ENCODE measurements around the gene SLC25A20.

SLC25A20 gene

GRCh38 chr3:48847504-48848423 lies 50.9 kb downstream of the SLC25A20 start, which contains the start of gene PRKAR2A:
Gene PRKAR2A (minus strand): TSS chr3:48847874. CDS start chr3:48847596, 278 bp downstream.
- TF ChIP-seq, protein P1, sequence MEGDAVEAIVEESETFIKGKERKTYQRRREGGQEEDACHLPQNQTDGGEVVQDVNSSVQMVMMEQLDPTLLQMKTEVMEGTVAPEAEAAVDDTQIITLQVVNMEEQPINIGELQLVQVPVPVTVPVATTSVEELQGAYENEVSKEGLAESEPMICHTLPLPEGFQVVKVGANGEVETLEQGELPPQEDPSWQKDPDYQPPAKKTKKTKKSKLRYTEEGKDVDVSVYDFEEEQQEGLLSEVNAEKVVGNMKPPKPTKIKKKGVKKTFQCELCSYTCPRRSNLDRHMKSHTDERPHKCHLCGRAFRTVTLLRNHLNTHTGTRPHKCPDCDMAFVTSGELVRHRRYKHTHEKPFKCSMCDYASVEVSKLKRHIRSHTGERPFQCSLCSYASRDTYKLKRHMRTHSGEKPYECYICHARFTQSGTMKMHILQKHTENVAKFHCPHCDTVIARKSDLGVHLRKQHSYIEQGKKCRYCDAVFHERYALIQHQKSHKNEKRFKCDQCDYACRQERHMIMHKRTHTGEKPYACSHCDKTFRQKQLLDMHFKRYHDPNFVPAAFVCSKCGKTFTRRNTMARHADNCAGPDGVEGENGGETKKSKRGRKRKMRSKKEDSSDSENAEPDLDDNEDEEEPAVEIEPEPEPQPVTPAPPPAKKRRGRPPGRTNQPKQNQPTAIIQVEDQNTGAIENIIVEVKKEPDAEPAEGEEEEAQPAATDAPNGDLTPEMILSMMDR (IDR thresholded peaks at IDR 0.05; ENCODE audit: insufficient read depth, low read length, poor library complexity, severe bottlenecking) = no peak

DNA sequence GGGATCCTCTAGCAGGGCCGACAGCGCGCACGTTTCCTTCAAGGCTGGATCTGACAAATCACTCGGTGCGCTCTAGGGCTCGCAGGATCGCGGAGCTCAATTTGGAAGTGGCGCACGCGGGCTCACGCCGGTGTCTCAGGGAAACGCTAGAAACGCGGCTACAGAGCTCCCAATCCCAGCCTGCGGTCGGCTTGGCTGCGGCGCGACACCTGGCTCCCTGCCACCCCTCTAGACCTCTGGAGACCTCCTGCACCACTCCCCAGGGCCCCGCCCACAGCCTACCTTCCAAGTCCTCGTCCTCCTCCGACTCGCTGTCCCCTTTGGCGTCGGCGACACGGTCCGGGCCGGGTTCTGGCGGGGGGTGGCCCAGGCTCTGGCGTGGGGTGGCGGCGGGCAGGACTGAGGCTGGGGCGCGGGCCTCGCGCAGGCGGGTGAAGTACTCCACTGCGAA lies 51.6 kb downstream of the SLC25A20 start:
- DNase-seq (ENCODE audit: extremely low read depth, insufficient read length) = peak; percentile 71
- TF ChIP-seq, protein P1 (IDR thresholded peaks at IDR 0.05; ENCODE audit: insufficient read depth, low read length, poor library complexity, severe bottlenecking) = no peak

More at GRCh38 chr3:48847504-48848423, 50.9 kb downstream of the SLC25A20 start, which contains the start of gene PRKAR2A:
- Histone ChIP-seq H3K27me3 (replicated peaks; ENCODE audit: control insufficient read depth, insufficient read depth, low read length) (no peaks in the 10 kb centered on the region), H3K36me3 (ENCODE audit: control insufficient read depth, insufficient read depth, low read length) (no peaks in the 10 kb centered on the region), H3K4me3 (replicated peaks; ENCODE audit: low read depth, low read length) (peak within 1 kb of the TSS; percentile 91)
- DNase-seq (ENCODE audit: extremely low read depth, insufficient read length) = peak; percentile 93

DNA sequence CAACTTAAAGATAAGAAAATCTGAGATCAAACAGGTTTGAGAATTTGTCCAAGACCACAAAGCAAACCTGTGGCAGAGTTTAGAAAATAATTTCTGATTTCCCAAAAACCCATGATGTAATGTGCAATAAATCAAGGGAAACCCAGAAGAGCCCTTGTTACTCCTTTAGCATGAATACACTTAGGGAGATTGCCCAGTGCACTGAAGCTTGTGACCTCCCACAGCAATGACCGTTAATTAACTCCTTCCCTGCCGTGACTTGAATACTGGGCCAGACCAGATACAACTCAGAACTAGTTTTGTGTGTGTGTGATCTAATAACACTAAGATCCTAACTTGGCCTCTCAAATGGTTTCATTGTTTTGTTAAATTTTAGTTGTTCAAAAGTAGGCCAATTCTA lies 53.5 kb downstream of the SLC25A20 start:
- no peak for DNase-seq (ENCODE audit: extremely low read depth, insufficient read length)
- TF ChIP-seq, protein P1 (IDR thresholded peaks at IDR 0.05; ENCODE audit: insufficient read depth, low read length, poor library complexity, severe bottlenecking) = no peak
- no peaks in the 10 kb centered on the region for H3K36me3 ChIP-seq (ENCODE audit: control insufficient read depth, insufficient read depth, low read length)
- H3K4me3 ChIP-seq (replicated peaks; ENCODE audit: low read depth, low read length) = no peak overlapping the region
- H3K27me3 ChIP-seq (replicated peaks; ENCODE audit: control insufficient read depth, insufficient read depth, low read length) = no peaks in the 10 kb centered on the region

More for the DNA sequence above, 51.6 kb downstream of the SLC25A20 start:
- Histone ChIP-seq H3K27me3 (replicated peaks; ENCODE audit: control insufficient read depth, insufficient read depth, low read length) (no peaks in the 10 kb centered on the region), H3K4me3 (replicated peaks; ENCODE audit: low read depth, low read length) (peak overlapping the region; percentile 91), H3K36me3 (ENCODE audit: control insufficient read depth, insufficient read depth, low read length) (no peaks in the 10 kb centered on the region)

- H3K36me3 ChIP-seq (ENCODE audit: control insufficient read depth, insufficient read depth, low read length) = no peaks in the 10 kb centered on the region
- no peaks in the 10 kb centered on the region for H3K27me3 ChIP-seq (replicated peaks; ENCODE audit: control insufficient read depth, insufficient read depth, low read length)
- no peak overlapping the region for H3K4me3 ChIP-seq (replicated peaks; ENCODE audit: low read depth, low read length)
- TF ChIP-seq, protein P1 (IDR thresholded peaks at IDR 0.05; ENCODE audit: insufficient read depth, low read length, poor library complexity, severe bottlenecking) = no peak
- DNase-seq (ENCODE audit: extremely low read depth, insufficient read length) = no peak
Observed at GRCh38 chr3:48837163-48837562, 61.5 kb downstream of the SLC25A20 start.

DNA sequence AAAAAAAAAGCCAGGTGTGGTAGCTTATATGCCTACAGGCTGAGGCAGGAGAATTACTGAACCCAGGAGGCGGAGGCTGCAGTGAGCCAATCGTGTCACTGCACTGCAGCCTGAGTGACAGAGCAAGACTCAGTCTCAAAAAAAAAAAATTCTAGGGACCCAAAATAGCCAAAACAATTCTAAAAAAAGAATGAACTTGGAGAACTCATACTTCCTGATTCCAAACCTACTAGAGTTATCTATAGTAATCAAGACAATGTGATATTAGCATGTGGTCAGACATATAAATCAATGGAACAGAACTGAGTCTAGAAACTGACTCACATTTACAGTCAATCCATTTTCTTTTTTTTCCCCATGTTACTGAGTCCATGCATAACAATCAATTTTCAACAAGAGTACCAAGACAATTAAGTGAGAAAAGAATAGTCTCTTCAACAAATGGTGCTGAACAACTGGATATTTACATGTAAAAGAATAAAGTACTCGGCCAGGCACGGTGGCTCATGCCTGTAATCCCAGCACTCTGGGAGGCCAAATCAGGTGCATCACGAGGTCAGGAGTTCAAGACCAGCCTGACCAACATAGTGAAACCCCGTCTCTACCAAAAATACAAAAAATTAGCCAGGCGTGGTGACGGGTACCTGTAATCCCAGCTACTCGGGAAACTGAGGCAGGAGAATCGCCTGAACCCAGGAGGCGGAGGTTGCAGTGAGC lies 62.9 kb downstream of the SLC25A20 start:
- Histone ChIP-seq H3K4me3 (replicated peaks; ENCODE audit: low read depth, low read length) (no peak overlapping the region), H3K36me3 (ENCODE audit: control insufficient read depth, insufficient read depth, low read length) (no peaks in the 10 kb centered on the region), H3K27me3 (replicated peaks; ENCODE audit: control insufficient read depth, insufficient read depth, low read length) (no peaks in the 10 kb centered on the region)
- DNase-seq (ENCODE audit: extremely low read depth, insufficient read length) = no peak
- TF ChIP-seq, protein P1 (IDR thresholded peaks at IDR 0.05; ENCODE audit: insufficient read depth, low read length, poor library complexity, severe bottlenecking) = no peak

Measured in GM06990 (cell line).